PC-9 (cell line): ENCODE measurements around the gene TTC38. TPM values are rescaled to one million over a fixed set of nuclear protein-coding genes. Genes with fewer than 3 reads are reported as not detected.

Experiments used
- BruUV-seq: library from RNA; stranded (reverse); fragments of 400-500 nt; replicated peaks from 2 replicates; lab custom pipeline; 2021; lab: Mats Ljungman, UMichigan
- CTCF ChIA-PET: fragments of 300-600 bp; sonication (Branson Sonifier 250); formaldehyde crosslinking; loops from one replicate; lab custom pipeline; 2022; ENCODE audit warnings: antibody characterized with exemption; lab: Charles Lee
- POLR2A ChIA-PET: fragments of 300-600 bp; sonication (Branson Sonifier 250); formaldehyde crosslinking; loops from one replicate; lab custom pipeline; 2022; ENCODE audit warnings: antibody characterized with exemption; ENCODE audit not compliant: unreplicated experiment; lab: Charles Lee
- DNase-seq, 2 experiments: peaks; one replicate each; pipeline versions ENCODE4 v3.0.0 to v3.0.0-alpha.2; 2015 to 2022; ENCODE audit warnings: mixed read lengths in 1 of 2
- H2AFZ ChIP-seq: fragments of 200-600 bp; sonication (generic); 2 replicates; pipeline ENCODE4 v1.8.1; 2017; ENCODE audit warnings: antibody characterized with exemption
- H3F3A ChIP-seq: fragments of 200-600 bp; sonication (generic); 2 replicates; pipeline ENCODE4 v1.8.1; 2017; ENCODE audit warnings: antibody characterized with exemption, mild to moderate bottlenecking, low read depth; ENCODE audit not compliant: insufficient read depth
- H3K27ac ChIP-seq: fragments of 200-600 bp; sonication (generic); 2 replicates; pipeline ENCODE4 v1.6.1; 2016; ENCODE audit warnings: mixed run types
- H3K27me3 ChIP-seq: fragments of 200-600 bp; sonication (generic); 2 replicates; pipeline ENCODE4 v1.6.1; 2016; ENCODE audit warnings: low read depth, mixed run types; ENCODE audit not compliant: insufficient read depth
- H3K36me3 ChIP-seq: fragments of 200-600 bp; sonication (generic); 2 replicates; pipeline ENCODE4 v1.6.1; 2016; ENCODE audit warnings: low read depth, mixed run types
- H3K4me1 ChIP-seq: fragments of 200-600 bp; sonication (generic); replicated peaks from 2 replicates; pipeline ENCODE4 v1.6.1; 2016; ENCODE audit warnings: mixed run types; ENCODE audit not compliant: insufficient read depth
- H3K4me2 ChIP-seq: fragments of 200-600 bp; sonication (generic); 2 replicates; pipeline ENCODE4 v1.6.1; 2017; ENCODE audit warnings: mixed run types
- H3K4me3 ChIP-seq: fragments of 200-600 bp; sonication (generic); 2 replicates; pipeline ENCODE4 v1.6.1; 2016; ENCODE audit warnings: mixed run types
- H3K79me2 ChIP-seq: fragments of 200-600 bp; sonication (generic); 2 replicates; pipeline ENCODE4 v1.6.1; 2017; ENCODE audit warnings: low read depth, mixed run types
- H3K9me2 ChIP-seq: fragments of 200-600 bp; sonication (generic); 2 replicates; pipeline ENCODE4 v1.8.1; 2017; ENCODE audit warnings: mild to moderate bottlenecking; ENCODE audit not compliant: insufficient read depth
- H3K9me3 ChIP-seq: fragments of 200-600 bp; sonication (generic); 2 replicates; pipeline ENCODE4 v1.8.1; 2016; ENCODE audit warnings: low read depth; ENCODE audit not compliant: insufficient read depth
- H4K20me1 ChIP-seq: fragments of 200-600 bp; sonication (generic); 2 replicates; pipeline ENCODE4 v1.8.1; 2017; ENCODE audit not compliant: insufficient read depth
- CTCF ChIP-seq: fragments of 200-600 bp; sonication (generic); conservative IDR thresholded peaks from 2 replicates; pipeline ENCODE4 v1.6.1; 2017; ENCODE audit warnings: mixed run types, antibody characterized with exemption, mild to moderate bottlenecking, moderate library complexity
- EZH2 ChIP-seq: fragments of 200-600 bp; sonication (generic); IDR thresholded peaks from 2 replicates; pipeline ENCODE4 v1.8.0; 2017; ENCODE audit warnings: antibody characterized with exemption, low read depth
- intact Hi-C: fragments of 100-400 bp; cut with micrococcal nuclease; formaldehyde crosslinking; loops from one replicate; pipeline ENCODE4 v1.10.0; 2022; ENCODE audit not compliant: unreplicated experiment
- total RNA-seq: library from RNA; stranded (reverse); gene quantifications from 2 replicates; pipeline ENCODE4 v1.2.3, GENCODE V29; 2021

Gene TTC38
- total RNA-seq, 1 experiment from 2014 or later = 15.2 TPM

- Histone ChIP-seq H3K9me2 (no peaks in the 10 kb centered on the region), H3K4me1 (no peaks in the 10 kb centered on the region), H3K4me3 (no peak overlapping the region), H3K4me2 (no peak overlapping the region), H3F3A (no peaks in the 10 kb centered on the region; the same call in 1 of the 2 replicates), H3K9me3 (no peaks in the 10 kb centered on the region), H2AFZ (no peak overlapping the region), H3K27me3 (no peaks in the 10 kb centered on the region), H3K36me3 (peaks cover 7% of the 10 kb centered on the region; the same call in 1 of the 2 replicates), H3K27ac (no peak overlapping the region), H4K20me1 (no peaks in the 10 kb centered on the region), H3K79me2 (no peaks in the 10 kb centered on the region)
- peak in 1 of 2 experiments; percentile 29 for DNase-seq
- TF ChIP-seq CTCF (no peak), EZH2 (no peak)
- no TSS peak for BruUV-seq
- POLR2A ChIA-PET = interaction anchor here (0.6 kb wide), 1 partner anchor 51 kb away, joined by 3 read pairs; no protein-coding TSS in a partner anchor
- CTCF ChIA-PET = no interaction called here
- intact Hi-C loops = no loop called here
Measured at GRCh38 chr22:46288846-46289243, 21.0 kb downstream of the TTC38 start.

GRCh38 chr22:46289244-46289891 is 21.6 kb downstream of the TTC38 start:
- DNase-seq = no peak
- Histone ChIP-seq H3K4me3 (no peak overlapping the region), H3K36me3 (0 out of 2 replicates have a peak, but pooled peaks cover 2% of the 10 kb centered on the region), H4K20me1 (no peaks in the 10 kb centered on the region), H3K79me2 (no peaks in the 10 kb centered on the region), H3K4me1 (no peaks in the 10 kb centered on the region), H3F3A (no peaks in the 10 kb centered on the region; the same call in 1 of the 2 replicates), H3K9me3 (no peaks in the 10 kb centered on the region), H3K27ac (no peak overlapping the region), H3K9me2 (no peaks in the 10 kb centered on the region), H3K27me3 (no peaks in the 10 kb centered on the region), H2AFZ (no peak overlapping the region), H3K4me2 (no peak overlapping the region)
- no peak for TF ChIP-seq EZH2
- no TSS peak for BruUV-seq
- POLR2A ChIA-PET = no interaction called here
- intact Hi-C loops = no loop called here
- CTCF ChIA-PET = no interaction called here

- Histone ChIP-seq H3K27ac (no peak overlapping the region), H3K36me3 (no peaks in the 10 kb centered on the region), H3K9me2 (no peaks in the 10 kb centered on the region), H4K20me1 (no peaks in the 10 kb centered on the region), H3K4me2 (no peak overlapping the region), H2AFZ (no peak overlapping the region), H3K4me1 (no peaks in the 10 kb centered on the region), H3K9me3 (no peaks in the 10 kb centered on the region), H3K27me3 (no peaks in the 10 kb centered on the region), H3K79me2 (no peaks in the 10 kb centered on the region), H3K4me3 (no peak overlapping the region), H3F3A (peaks cover 4% of the 10 kb centered on the region)
- ChIA-PET CTCF (no interaction called here), POLR2A (interaction anchor here (0.6 kb wide), 1 partner anchor 139 kb away, joined by 19 read pairs; no protein-coding TSS in a partner anchor)
- TF ChIP-seq EZH2 (no peak), CTCF (no peak)
- no peak for DNase-seq
- BruUV-seq = no TSS peak
- intact Hi-C loops = no loop called here
Measured at GRCh38 chr22:46290121-46290842, 22.5 kb downstream of the TTC38 start.
